NCI-H446 (cell line): ENCODE measurements around the gene PLCB2.

Experiments used
- DNase-seq, 2 experiments: peaks; one replicate each; lab custom pipeline; 2025; lab: John Stamatoyannopoulos, UW

The PLCB2 gene

DNA sequence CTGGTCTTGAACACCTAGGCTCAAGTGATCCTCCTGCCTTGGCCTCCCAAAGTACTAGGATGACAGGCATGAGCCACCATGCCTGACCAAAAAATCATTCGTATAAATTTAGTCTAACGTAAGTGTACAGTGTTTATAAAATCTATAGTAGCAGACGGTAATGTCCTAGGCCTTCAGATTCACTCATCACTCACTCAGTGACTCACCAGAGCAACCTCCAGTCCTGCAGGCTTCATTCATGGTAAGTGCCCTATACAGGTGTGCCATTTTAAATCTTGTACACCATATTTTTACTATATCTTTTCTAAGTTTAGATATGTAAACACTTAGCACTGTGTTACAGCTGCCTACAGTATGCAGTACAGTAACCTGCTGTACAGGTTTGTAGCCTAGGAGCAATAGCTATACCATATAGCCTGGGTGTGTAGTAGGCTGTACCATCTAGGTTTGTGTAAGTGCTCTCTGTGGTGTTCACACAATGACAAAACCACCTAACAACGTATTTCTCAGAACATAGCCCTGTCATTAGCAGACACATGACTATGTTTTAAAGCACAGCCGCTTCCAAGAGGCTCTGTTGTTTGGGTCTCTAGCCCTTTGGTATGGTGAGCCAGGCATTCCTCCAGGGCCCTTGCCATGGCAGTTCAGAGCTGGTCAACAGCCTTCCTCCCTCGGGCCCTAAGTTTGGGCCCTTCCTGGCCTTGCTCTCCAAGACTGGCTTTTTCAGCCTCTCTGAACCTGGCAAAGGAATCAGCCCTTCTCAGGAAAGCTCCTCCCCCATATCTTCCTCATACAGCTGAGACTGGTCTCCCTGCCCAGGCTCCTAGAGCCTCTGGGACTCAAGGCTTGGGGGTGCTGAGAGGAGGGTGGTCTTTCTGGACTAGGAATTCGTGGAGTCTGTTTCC is 34.9 kb upstream of the PLCB2 start:
- DNase-seq, result no peak

DNA sequence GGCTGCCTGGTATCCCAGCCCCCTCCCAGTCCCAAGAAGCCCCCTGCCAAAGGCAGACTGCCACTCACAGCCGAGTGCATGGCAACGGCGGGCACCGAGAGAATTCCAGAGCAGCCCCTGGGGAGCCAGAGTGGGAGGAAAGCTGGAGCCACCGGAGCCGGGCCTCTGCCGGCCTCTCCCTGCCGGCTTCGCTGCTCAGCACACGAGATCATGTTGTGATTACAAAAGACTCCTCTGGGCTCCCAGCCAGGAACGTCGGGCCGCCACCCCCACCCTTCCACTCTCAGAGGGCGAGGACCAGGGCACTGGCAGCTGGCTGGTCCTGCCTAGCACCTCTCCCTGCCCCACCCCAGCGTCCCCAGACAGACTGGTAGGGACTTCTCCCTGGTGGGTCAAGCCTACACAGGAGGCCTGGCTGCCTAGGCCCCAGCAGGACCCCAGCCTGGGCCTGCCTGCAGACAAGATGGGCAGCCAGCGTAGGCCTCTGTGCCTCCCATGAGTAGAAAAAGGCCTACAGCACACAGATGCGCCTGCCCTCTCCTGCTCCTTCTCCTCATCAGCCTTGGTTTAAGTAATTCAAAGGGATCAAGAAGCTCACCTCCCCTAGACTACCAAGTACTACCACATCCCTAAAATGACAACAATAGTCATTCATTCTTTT is 33.1 kb upstream of the PLCB2 start, which contains the start of gene CCDC9B:
Gene CCDC9B (minus strand): TSS at position 200 of the 661 bp plus-strand sequence. CDS start 120 bp downstream, at position 80.
- DNase-seq, result peak; percentile 43 to 68

DNA sequence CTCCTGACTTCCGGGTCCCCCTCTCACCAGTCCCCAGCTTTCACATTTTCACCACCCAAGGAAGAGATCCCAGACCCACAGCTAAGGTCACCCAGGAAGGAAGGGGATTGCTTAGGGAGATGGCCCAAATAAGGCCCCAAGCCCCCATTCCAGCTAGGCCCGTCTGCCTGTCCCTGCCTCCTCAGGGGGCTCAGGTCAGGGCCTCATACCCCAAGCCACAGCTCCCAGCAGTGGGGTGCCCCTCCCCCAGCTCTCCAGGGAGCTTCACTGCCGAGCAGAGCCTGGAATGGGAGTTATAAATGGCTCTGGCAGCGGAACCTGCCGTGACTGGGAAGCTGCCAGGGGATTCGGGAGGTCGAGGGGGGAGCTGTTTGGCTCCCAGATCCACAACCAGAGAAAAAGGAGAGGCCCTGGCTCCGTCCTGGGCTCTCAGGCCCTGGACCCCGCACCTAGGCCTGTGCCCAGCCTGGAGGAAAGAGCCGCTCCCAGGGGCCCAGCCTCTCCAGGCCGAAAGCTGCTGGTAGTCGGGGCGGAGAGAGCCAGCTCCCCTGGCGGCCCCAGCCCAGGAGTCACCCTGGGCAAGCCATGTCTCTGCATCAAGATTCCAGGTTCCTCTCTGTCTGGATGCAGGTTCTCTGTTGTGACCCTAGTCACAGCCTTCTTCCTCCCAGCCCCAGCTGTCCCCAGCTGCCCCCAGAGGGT is 32.5 kb upstream of the PLCB2 start:
- DNase-seq, result peak in 1 of 2 experiments; percentile 66

DNA sequence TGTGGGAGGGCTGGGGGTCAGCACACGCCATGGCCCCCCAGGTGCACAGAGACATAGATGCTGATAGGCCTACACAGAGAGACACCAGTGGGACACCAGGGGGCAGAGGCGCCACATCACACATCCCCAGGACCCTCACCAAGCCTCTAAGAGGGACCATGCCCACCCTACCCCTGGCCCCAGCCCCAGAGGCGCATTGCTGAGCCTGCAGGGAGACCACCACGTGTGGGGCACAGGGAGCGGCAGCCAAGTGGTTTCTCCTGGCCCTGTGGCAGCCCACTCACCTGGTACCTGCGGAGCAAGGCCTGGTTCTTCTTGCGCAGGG is 31.8 kb upstream of the PLCB2 start:
- peak in 1 of 2 experiments; percentile 12 for DNase-seq

DNA sequence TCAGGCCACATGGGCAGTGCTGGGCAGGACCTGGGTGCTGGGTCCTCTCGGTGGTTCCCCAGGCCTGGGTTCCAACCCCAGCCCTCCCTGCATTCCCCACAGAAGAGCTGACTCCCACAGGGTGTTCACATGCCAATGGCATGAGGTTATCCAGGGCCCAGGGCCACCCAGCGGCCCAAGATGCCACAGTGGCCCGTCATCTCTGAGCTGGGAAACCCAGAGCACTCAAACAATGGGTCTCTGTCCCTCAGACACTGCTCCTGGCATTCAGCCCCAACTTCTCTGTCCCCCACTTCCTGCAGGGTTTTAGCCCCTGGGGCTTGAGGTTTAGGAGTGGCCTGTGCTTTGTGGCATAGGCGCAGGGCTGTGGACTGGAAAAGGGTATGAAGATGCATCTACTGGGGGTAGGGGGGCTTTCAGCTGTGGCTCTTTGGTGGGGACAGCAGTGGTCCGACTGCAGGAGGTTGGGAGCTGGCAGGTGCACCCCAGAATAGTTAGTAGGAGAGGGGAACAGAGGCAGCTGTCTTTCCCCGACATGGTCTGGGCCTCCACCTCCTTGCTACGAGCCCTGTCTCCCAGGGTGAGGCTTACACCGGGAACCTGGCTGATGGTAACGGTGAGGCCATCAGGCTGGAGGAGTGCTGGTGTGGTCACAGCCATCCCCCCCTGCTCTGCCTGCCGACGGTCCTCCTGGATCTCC is 31.3 kb upstream of the PLCB2 start:
- DNase-seq, result no peak

DNA sequence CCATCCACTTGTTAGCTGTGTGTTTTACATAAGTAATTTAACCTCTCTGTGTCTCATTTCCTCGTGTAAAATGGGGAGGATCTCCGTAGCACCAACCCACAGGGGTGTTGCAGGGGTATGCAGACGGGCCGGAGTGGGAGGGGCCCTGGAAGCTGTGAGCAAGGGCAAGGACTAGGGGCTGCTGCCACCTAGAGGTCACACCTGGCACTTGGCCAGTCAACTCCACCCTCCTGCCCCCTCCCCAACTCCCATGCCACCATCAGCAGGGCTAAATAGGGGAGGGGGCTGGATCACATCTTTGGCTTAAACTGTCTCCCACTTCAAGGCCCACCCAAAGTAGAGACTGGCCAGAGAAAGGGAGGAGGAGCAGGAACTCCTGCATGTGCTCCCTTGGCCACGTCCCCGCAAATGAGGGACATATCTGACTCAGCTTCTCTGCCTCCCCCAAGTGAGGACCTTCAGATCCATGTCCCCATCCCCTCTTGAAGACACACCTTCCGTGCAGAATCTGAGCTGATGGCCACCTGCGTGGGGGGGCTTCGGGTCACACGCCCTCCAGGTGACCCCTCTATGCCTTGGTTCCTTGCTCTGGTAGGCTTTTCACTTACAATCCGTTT is 30.4 kb upstream of the PLCB2 start:
- DNase-seq, result peak in 1 of 2 experiments; percentile 52

DNA sequence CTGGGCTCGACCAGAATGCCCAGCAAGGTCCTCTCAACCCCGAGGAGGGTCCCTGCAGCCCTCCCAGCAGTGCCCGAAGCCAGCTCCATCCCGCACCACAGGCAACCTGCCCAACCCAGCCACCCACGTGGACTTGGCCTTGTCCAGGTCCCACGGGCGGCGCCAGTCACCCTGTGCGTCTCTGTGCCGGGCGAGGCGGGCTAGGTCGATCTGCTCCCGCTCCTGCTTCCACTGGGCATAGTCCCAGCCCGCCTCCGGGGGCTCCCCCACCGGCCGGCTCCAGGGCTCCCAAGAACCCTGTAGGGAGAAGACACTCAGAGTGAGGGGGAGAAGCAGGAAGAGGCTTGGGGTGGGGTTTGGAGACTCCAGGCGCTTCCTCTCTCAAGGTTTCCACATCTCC is 29.9 kb upstream of the PLCB2 start:
- DNase-seq, result no peak

DNA sequence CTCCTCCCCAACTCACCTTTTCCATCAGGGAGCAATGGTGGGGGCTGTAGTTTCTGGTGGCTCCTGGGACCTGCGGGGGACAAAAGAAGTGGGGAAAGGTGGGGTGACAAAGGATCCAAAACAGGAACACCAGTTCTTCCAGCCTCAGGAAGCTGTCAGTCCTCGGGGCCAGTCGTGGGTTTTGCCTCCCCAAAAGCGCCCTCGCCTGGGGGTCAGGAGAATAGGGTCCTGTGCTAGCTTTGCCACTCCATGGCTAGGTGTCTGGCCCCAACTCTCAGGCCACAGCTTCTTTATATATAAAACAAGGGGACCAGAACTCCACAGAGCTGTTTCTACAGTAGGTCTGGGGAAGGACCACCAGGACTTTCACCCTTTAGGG is 29.0 kb upstream of the PLCB2 start:
- DNase-seq, result no peak

DNA sequence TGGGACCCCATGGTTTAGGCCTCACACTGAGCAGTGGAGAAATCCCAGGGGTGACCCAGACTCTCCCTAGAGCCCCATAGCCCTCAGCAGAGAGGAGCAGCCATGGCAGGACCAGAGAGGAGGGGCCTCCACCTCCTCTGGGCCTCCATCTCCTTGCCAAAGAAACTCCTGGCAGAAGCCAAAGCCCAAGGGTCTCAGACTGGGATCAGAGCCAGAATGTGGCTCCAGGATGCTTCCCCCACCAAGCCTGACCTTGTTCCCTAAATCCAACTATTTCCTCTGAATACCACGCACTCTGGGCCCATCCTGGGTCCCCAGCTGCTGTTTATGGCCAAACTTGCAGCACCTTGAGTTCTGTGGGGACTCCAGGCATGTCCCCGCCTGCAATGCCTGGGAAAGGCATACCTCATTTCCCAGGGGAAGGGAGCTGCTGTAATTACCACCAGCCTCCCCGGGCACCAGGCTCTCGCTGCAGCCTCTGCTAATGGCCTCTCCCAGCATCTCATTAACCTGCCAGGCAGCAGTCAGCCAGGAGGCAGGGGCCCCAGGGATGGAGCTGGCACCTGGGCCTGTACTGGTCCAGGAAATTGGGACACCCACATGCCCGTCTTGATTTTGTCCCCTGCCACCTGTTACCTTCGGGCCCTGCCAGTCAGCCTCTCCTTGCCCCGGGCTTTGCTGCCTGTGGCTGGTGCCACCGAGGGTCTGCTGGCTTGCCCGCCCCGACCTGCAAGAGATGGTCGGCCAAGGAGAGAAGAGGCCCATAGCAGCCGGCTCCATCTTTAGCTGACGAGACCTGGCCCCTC is 28.4 kb upstream of the PLCB2 start:
- peak in 1 of 2 experiments; percentile 75 for DNase-seq

DNA sequence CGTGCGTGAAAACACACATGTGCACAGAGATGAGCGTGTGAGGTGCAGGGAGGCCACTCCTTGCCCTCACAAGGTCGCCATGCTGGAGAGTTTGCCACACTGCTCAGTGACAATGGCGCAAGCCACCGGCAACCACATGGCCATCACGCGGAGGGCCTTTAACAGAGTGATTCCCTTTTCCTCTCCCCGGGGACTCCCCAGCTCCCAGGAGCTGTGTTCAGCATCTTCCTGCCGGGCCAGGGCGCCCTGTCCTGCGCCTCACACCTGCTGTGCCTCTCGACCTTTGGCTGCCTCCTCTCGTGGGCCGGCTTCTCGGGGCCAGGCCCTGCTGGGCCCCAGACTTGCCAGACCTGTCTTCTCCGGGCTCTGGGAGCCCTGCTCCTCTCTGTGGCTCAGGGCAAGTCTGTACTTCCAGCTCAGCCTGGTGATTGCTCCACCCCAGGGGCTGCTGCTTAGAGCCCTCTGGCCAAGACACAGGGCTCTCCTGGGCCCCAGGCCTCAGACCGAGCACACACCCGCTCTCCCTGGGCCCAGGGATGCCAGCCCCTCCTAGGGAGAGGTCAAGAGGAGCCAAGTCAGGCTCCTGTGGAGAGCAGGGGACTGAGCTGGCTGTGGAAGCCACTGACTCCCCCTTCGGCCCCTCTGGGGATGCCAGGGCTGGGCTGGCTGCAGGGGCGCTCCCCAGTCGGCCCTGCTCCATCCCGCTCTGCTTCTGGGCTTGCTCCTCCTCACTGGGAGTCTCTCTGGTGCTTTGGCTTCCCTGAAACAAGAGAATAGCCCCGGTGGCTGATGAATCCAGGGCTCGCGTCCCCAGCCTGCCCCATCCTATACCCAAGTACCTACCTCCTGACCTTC is 27.4 kb upstream of the PLCB2 start:
- no peak for DNase-seq

DNA sequence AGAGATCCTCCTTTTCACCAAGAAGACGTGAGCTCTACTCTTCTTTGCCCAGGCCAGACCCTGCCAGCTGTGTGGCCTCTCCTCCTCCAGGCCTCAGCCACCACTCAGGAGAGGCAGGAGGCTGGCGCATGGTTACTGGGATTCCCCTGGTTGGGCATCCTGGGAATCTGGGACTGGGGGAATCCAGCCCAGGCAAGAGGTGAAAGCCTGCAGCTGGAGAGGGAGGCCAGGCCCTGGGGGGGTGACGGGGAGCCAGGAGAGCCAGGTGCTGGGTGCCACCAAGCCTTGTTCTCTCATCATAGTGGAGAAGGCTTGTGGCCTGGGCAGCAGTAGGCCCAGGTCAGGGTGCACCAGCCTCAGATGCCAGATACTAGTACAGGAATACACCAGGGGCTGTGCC is 26.8 kb upstream of the PLCB2 start:
- no peak for DNase-seq

DNA sequence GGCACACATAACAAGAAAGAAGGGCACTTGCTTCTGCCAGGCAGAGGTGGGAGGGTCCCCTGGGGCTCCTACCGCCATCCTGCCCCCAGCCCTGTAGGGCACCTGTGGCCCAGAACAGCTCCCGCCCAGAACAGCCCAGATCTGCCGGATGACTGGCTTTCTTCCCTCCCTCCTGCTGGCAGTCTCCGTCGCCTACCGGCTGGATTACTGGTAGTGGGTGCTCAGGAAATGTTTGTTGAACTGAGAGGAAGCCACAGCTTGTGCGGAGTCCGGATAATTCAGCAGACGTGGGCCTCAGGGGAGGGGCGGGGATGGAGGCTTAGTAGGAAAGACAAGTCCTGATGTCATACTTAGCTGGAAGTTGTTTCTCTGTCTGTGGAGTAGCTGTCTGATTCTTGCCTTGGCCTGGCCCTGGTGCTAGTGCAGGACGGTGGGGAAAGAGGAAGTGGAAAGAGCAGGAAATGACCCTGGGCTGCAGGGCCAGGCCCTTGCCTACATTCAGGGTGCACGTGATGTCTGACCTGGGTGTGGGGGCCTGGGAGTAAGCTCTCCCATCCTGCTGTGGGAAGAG is 26.3 kb upstream of the PLCB2 start:
- no peak for DNase-seq

DNA sequence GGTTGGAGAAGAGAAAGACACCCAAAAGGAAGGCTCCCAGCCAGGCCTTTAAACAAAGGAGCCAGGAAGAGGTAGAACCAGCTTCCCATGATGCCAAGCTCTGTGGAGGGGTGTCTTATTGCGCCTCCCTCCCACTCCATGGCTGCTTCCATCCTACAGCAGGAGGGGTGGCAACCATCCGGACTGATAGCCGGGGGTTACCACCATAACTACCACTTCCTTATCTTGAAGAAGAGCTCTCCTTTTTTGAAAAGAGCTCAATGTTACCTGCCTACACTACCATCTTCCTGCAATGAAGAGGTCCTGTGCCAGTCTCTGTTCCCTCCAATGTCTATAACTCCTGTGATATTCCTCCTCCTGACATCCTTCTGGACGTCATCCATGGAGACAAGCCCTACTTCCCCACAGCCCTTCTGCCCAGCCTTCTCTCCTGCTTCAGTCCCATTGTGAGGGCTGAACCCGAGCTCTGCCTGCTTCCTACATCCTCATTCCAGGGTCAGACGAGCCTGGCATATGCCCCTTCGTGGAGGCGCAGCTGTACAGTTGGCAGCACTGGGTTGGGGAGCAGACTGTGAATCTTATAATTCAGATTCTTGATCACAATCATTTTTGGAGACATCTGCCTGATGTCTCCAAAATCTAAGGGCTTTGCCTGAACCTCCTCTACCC is 24.5 kb upstream of the PLCB2 start:
- no peak for DNase-seq

DNA sequence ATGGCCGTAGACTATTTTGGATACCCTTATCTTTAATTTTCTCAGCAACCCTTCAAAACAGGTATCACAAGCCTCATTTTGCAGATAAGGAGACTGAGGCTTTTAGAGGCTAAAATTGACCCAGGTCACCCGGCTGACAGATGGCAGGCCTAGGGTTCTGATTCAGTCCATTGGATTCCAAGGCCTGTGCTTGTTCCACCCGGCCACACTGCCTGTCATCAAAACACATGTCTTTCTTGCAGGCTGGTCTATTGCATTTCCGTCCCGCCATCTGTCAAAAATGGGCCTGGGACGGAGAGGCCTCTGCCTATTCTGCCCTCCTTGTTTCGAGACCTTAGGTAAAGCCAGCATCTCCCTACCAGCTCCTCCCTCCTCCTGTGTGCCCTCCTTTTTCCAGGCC is 23.9 kb upstream of the PLCB2 start:
- DNase-seq, result no peak

DNA sequence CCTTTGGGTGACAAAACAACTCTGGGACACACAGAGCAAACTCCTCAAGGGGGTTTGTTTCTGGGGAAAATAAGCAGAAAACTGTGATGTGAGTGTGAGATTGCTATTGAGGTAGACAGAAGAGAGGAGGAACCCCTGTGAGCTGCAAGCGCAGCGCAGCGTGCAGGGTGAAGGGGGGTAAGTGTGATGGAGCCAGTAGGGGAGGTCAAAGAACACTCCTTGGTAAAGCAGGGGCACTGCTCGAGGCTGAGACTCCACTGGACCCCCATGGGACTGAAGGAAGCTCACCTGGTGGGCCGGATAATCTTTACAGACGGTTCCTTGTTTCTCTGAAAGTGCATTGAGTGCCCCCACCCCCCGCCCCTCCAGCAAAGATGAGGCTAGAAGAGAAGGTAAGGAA is 23.3 kb upstream of the PLCB2 start:
- no peak for DNase-seq

DNA sequence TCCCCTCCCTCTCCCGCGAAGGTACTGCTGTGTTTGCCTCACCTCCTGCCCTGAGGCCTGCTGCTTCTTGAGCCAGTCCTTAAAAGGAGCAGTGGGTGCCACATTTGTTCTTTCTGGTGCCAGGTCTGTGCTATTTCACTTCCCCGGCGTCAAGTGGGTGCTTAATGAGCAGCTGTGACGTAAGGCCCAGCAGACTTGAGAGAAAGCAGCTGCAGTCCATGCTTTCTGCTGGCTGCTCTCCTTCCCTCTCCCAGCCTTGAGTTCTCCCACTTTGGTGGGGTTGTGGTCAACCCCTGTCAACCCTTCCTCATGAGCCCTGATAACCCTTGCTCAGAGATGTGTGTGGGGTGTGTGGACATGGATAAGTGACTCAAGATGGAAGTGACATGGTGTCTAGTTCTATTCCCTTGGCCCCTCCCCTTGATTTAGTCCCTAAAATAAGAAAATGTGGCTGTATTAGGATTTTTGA is 22.7 kb upstream of the PLCB2 start:
- no peak for DNase-seq

DNA sequence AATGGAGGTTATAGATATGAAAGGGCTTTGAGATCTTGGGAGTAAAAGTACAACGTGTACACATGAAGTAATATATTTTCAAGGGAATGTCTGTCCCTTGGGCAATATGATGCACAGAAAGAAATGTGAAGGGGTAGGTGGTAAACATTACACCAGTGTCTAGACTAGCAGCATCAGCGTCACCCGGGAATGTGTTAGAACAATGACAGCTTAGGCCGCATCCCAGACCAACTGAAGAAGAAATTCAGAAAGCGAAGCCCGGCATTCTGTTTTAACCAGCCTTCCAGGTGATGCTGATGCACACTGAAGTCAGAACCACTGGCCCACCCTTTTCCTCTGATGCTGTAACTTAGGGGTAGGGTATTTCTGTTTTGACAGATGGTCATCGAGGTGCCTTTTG is 22.1 kb upstream of the PLCB2 start:
- no peak for DNase-seq

DNA sequence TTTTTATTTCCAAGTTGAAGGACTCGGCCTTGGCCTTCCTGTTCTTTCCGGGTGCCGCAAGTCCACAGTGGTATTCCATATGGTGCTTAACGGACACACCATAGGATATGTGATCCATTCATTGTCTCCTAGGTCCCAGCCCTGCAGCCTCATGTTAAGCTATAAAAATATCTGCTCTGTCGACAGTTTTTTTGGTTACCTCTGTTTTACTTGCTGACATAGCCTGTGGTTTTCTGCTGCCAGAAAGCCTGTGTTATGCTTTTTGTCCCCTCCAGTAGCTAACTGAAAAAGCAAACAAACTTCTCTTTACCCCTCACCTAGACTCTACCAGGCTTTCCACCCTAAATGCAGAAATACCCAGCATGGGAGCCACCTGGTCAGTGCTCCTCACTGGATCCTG is 21.0 kb upstream of the PLCB2 start:
- no peak for DNase-seq

DNA sequence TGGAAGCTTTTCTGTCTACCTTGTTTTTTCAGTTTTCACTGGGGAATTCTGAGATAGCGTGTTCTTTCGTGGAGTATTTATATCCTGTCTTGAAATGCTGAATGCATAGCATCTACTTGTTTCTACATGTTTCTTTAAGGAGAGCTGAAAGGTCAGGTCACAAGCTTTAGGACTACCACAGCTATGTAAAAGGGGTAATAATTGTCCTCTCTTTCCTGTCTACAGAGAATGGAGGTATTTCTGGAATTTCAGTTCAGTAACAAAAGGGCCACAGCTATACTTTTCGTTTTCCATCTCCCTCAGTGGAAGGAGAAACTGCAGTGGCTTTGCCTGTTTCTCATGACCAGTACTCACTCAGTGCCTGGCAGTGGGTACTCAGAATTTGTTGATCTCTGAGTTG is 20.4 kb upstream of the PLCB2 start:
- DNase-seq, result no peak
